Karpas-422 (cell line): ENCODE measurements around the gene MGAT5B. TPM values are rescaled to one million over a fixed set of nuclear protein-coding genes. Genes with fewer than 3 reads are reported as not detected.

Source experiments
- DNase-seq: peaks from one replicate; pipeline ENCODE4 v3.0.0-alpha.2; 2015
- H2AFZ ChIP-seq: fragments of 200-600 bp; sonication (generic); 2 replicates; pipeline ENCODE4 v1.6.1; 2014; ENCODE audit warnings: antibody characterized with exemption, low read length, mixed read lengths
- H3K27ac ChIP-seq: fragments of 200-600 bp; sonication (generic); 2 replicates; pipeline ENCODE4 v1.5.1; 2014; ENCODE audit warnings: mild to moderate bottlenecking, low read length, moderate library complexity
- H3K27me3 ChIP-seq: fragments of 200-600 bp; sonication (generic); 2 replicates; pipeline ENCODE4 v1.6.1; 2014; ENCODE audit warnings: low read length, mixed read lengths
- H3K36me3 ChIP-seq: fragments of 200-600 bp; sonication (generic); 2 replicates; pipeline ENCODE4 v1.6.1; 2014; ENCODE audit warnings: low read length, mixed read lengths; ENCODE audit not compliant: insufficient read depth
- H3K4me1 ChIP-seq: fragments of 200-600 bp; sonication (generic); 2 replicates; pipeline ENCODE4 v1.6.1; 2014; ENCODE audit warnings: mild to moderate bottlenecking, low read length, mixed read lengths
- H3K4me2 ChIP-seq: fragments of 200-600 bp; sonication (generic); 2 replicates; pipeline ENCODE4 v1.6.1; 2014; ENCODE audit warnings: low read length, low read depth, mild to moderate bottlenecking; ENCODE audit not compliant: poor library complexity, severe bottlenecking
- H3K4me3 ChIP-seq: fragments of 200-600 bp; sonication (generic); 2 replicates; pipeline ENCODE4 v1.5.1; 2014; ENCODE audit warnings: mild to moderate bottlenecking, antibody characterized with exemption, low read length, mixed read lengths
- H3K79me2 ChIP-seq: fragments of 200-600 bp; sonication (generic); 2 replicates; pipeline ENCODE4 v1.6.1; 2014; ENCODE audit warnings: mild to moderate bottlenecking, low read length, mixed read lengths
- H3K9ac ChIP-seq: fragments of 200-600 bp; sonication (generic); 2 replicates; pipeline ENCODE4 v1.6.0; 2014; ENCODE audit warnings: low read length
- H3K9me2 ChIP-seq: fragments of 200-600 bp; sonication (generic), shearing (Covaris generic); replicated peaks from 2 replicates; pipeline ENCODE4 v1.6.0; 2014; ENCODE audit warnings: mild to moderate bottlenecking, low read length, moderate library complexity; ENCODE audit not compliant: insufficient read depth
- H3K9me3 ChIP-seq: fragments of 300-700, 200-600 bp; sonication (generic); 2 replicates; pipeline ENCODE4 v1.6.1; 2014; ENCODE audit warnings: low read length, mixed read lengths
- H4K20me1 ChIP-seq: fragments of 200-600 bp; sonication (generic); 2 replicates; pipeline ENCODE4 v1.6.1; 2014; ENCODE audit warnings: mild to moderate bottlenecking, antibody characterized with exemption, low read length, low read depth; ENCODE audit not compliant: insufficient read depth
- total RNA-seq: library from RNA; depleted of rRNA; stranded (reverse); fragments of >200 nt; shearing (Covaris generic); gene quantifications from 2 replicates; pipeline ENCODE4 v1.2.3, GENCODE V29; 2014; ENCODE audit warnings: low replicate concordance

The MGAT5B gene
- total RNA-seq, 1 experiment from 2014 or later, result not detected

- Histone ChIP-seq H3K79me2 (no peaks in the 10 kb centered on the region), H3K27me3 (peaks cover 2% of the 10 kb centered on the region; the same call in 1 of the 2 replicates), H3K9me3 (no peaks in the 10 kb centered on the region), H2AFZ (no peak overlapping the region), H3K9me2 (no peaks in the 10 kb centered on the region), H3K36me3 (no peaks in the 10 kb centered on the region), H3K27ac (no peak overlapping the region), H3K4me2 (no peak overlapping the region), H4K20me1 (no peaks in the 10 kb centered on the region), H3K4me1 (peaks cover 7% of the 10 kb centered on the region), H3K9ac (no peak overlapping the region), H3K4me3 (no peak overlapping the region)
- no peak for DNase-seq
Measured at GRCh38 chr17:76949913-76950695, 81.9 kb downstream of the MGAT5B start.

GRCh38 chr17:76951375-76951905, 83.2 kb downstream of the MGAT5B start:
- Histone ChIP-seq H3K27ac (no peak overlapping the region), H3K9me3 (no peaks in the 10 kb centered on the region), H3K9ac (no peak overlapping the region), H3K36me3 (no peaks in the 10 kb centered on the region), H3K4me2 (no peak overlapping the region), H3K27me3 (peaks cover 2% of the 10 kb centered on the region; the same call in 1 of the 2 replicates), H3K4me1 (peaks cover 15% of the 10 kb centered on the region), H3K79me2 (no peaks in the 10 kb centered on the region), H3K9me2 (no peaks in the 10 kb centered on the region), H3K4me3 (no peak overlapping the region), H4K20me1 (no peaks in the 10 kb centered on the region; the same call in 1 of the 2 replicates), H2AFZ (no peak overlapping the region)
- DNase-seq, result no peak

GRCh38 chr17:76952402-76952801, 84.2 kb downstream of the MGAT5B start:
- DNase-seq, result no peak
- Histone ChIP-seq H3K4me1 (peaks cover 24% of the 10 kb centered on the region), H3K9ac (no peak overlapping the region), H3K9me3 (no peaks in the 10 kb centered on the region), H2AFZ (no peak overlapping the region), H3K79me2 (no peaks in the 10 kb centered on the region), H3K36me3 (no peaks in the 10 kb centered on the region), H4K20me1 (no peaks in the 10 kb centered on the region; the same call in 1 of the 2 replicates), H3K27ac (no peak overlapping the region), H3K9me2 (no peaks in the 10 kb centered on the region), H3K4me3 (no peak overlapping the region), H3K4me2 (no peak overlapping the region), H3K27me3 (peaks cover 2% of the 10 kb centered on the region; the same call in 1 of the 2 replicates)

- Histone ChIP-seq H3K9ac (no peak overlapping the region), H3K27ac (no peak overlapping the region), H3K36me3 (no peaks in the 10 kb centered on the region), H3K4me2 (no peak overlapping the region), H3K9me3 (no peaks in the 10 kb centered on the region), H4K20me1 (no peaks in the 10 kb centered on the region; the same call in 1 of the 2 replicates), H3K9me2 (no peaks in the 10 kb centered on the region), H3K79me2 (no peaks in the 10 kb centered on the region), H2AFZ (no peak overlapping the region), H3K4me1 (peaks cover 31% of the 10 kb centered on the region), H3K4me3 (no peak overlapping the region), H3K27me3 (peaks cover 2% of the 10 kb centered on the region; the same call in 1 of the 2 replicates)
- no peak for DNase-seq
Measured at GRCh38 chr17:76953066-76953465, 84.9 kb downstream of the MGAT5B start.

- Histone ChIP-seq H3K27me3 (peaks cover 2% of the 10 kb centered on the region; the same call in 1 of the 2 replicates), H3K79me2 (no peaks in the 10 kb centered on the region), H2AFZ (no peak overlapping the region), H3K4me3 (no peak overlapping the region), H3K9me3 (no peaks in the 10 kb centered on the region), H3K4me1 (peaks cover 40% of the 10 kb centered on the region), H4K20me1 (no peaks in the 10 kb centered on the region; the same call in 1 of the 2 replicates), H3K9ac (no peak overlapping the region), H3K9me2 (no peaks in the 10 kb centered on the region), H3K4me2 (no peak overlapping the region), H3K36me3 (no peaks in the 10 kb centered on the region), H3K27ac (no peak overlapping the region)
- DNase-seq, result no peak
Measured at GRCh38 chr17:76953946-76954345, 85.7 kb downstream of the MGAT5B start.

- Histone ChIP-seq H3K4me3 (no peak overlapping the region), H3K4me2 (no peak overlapping the region), H4K20me1 (no peaks in the 10 kb centered on the region; the same call in 1 of the 2 replicates), H3K27me3 (peaks cover 2% of the 10 kb centered on the region; the same call in 1 of the 2 replicates), H3K36me3 (no peaks in the 10 kb centered on the region), H3K9me3 (no peaks in the 10 kb centered on the region), H3K9me2 (no peaks in the 10 kb centered on the region), H2AFZ (no peak overlapping the region), H3K4me1 (peaks cover 42% of the 10 kb centered on the region), H3K27ac (no peak overlapping the region), H3K9ac (no peak overlapping the region), H3K79me2 (no peaks in the 10 kb centered on the region)
- DNase-seq, result no peak
Measured at GRCh38 chr17:76955191-76955590, 87.0 kb downstream of the MGAT5B start.

DNA sequence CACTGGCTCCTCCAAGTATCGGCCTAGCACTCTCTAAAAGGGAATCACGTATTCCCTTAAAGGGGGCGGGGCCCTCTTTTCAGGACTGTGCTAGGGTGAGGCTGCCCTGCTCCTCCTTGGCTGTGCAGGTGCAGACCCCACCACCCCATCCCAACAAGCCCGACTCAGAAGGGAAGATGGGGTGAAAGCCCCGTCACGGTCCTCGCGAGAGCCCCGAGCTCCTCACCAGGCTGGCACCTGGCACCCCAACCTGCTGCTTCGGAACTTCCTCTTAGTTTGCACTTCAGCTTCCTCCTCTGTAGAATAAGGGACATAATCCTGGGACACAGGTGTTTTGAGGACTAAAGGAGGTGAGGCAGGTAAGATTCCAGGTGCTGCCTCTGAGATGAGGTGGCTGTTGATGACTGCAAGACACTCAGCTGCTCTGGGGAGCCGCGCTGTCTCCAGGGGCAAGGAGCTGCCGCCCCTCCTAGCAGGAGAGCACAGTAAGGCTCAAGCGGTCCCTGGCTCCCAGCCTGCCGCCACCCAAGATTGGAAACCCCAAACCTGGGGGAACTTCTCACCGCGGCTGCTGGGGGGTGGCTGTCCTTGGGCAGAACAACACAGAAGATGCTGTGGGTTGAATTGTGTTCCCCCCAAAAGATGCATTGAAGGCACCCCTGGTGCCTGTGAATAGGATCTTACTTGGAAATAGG, 88.8 kb downstream of the MGAT5B start:
- Histone ChIP-seq H3K79me2 (no peaks in the 10 kb centered on the region), H3K27ac (peak overlapping the region; percentile 72)
- peak; percentile 82 for DNase-seq

More for the DNA sequence above, 88.8 kb downstream of the MGAT5B start:
- no peak overlapping the region for H2AFZ ChIP-seq
- peak overlapping the region; percentile 60 for H3K9ac ChIP-seq
- H4K20me1 ChIP-seq, result no peaks in the 10 kb centered on the region; the same call in 1 of the 2 replicates
- H3K4me2 ChIP-seq, result peak overlapping the region; percentile 86
- no peaks in the 10 kb centered on the region for H3K36me3 ChIP-seq
- peaks cover 2% of the 10 kb centered on the region; the same call in 1 of the 2 replicates for H3K27me3 ChIP-seq
- no peaks in the 10 kb centered on the region for H3K9me2 ChIP-seq
- peaks cover 46% of the 10 kb centered on the region for H3K4me1 ChIP-seq
- peak overlapping the region; percentile 65 for H3K4me3 ChIP-seq
- H3K9me3 ChIP-seq, result no peaks in the 10 kb centered on the region
